CD4-positive, alpha-beta T cell treated with Interleukin-17A for 4 hours (primary cell): ENCODE data around the gene PRMT1.
"Not testable (repeated sequence)": the region's sequence is repeated elsewhere in the genome, so short reads cannot be mapped to it uniquely, and the experiment has no call there.

Experiments
- DNase-seq: peaks from one replicate; pipeline ENCODE4 v3.0.0-alpha.2; 2020; ENCODE audit warnings: mixed read lengths

The PRMT1 gene

GRCh38 chr19:49689133-49690078 lies 12.3 kb downstream of the PRMT1 start, which contains the start of gene ADM5:
TSS of gene ADM5 (plus strand) at chr19:49689594. CDS start at chr19:49689838, 244 bp downstream.
- peak; percentile 65 for DNase-seq

- DNase-seq, result no peak
These were observed 13.1 kb downstream of the PRMT1 start for GRCh38 chr19:49690079-49690655.

- peak; percentile 80 for DNase-seq
These were observed 13.7 kb downstream of the PRMT1 start, which contains the start of gene CPT1C for GRCh38 chr19:49690656-49691242. TSS of gene CPT1C (plus strand) at chr19:49691116. CDS start at chr19:49692253, 1,137 bp downstream.

- DNase-seq, result peak; percentile 67
These were observed 14.4 kb downstream of the PRMT1 start for GRCh38 chr19:49691243-49692146.

- DNase-seq, result no peak
These were observed 15.1 kb downstream of the PRMT1 start for GRCh38 chr19:49692147-49692506.

- no peak for DNase-seq
These were observed 19.0 kb downstream of the PRMT1 start for GRCh38 chr19:49696115-49696514.

- no peak for DNase-seq
These were observed 19.8 kb downstream of the PRMT1 start for GRCh38 chr19:49696865-49697264.

GRCh38 chr19:49699364-49699763 lies 22.3 kb downstream of the PRMT1 start:
- DNase-seq, result no peak

- DNase-seq, result no peak
These were observed 23.5 kb downstream of the PRMT1 start for GRCh38 chr19:49700563-49700962.

- no peak for DNase-seq
These were observed 24.3 kb downstream of the PRMT1 start for GRCh38 chr19:49701271-49701786.

GRCh38 chr19:49704888-49705642 lies 28.0 kb downstream of the PRMT1 start:
- DNase-seq, result no peak

- no peak for DNase-seq
These were observed 28.8 kb downstream of the PRMT1 start for GRCh38 chr19:49705919-49706318.

GRCh38 chr19:49710372-49710951 lies 33.4 kb downstream of the PRMT1 start:
- no peak for DNase-seq

- DNase-seq, result no peak
These were observed 35.4 kb downstream of the PRMT1 start for GRCh38 chr19:49712397-49712859.

GRCh38 chr19:49713236-49713845 lies 36.3 kb downstream of the PRMT1 start:
- DNase-seq, result no peak

- no peak for DNase-seq
These were observed 39.1 kb downstream of the PRMT1 start for GRCh38 chr19:49716154-49716553.

GRCh38 chr19:49718511-49718910 lies 41.4 kb downstream of the PRMT1 start:
- DNase-seq, result no peak

GRCh38 chr19:49718991-49719390 lies 41.9 kb downstream of the PRMT1 start:
- no peak for DNase-seq

- DNase-seq, result not testable (repeated sequence)
These were observed 42.3 kb downstream of the PRMT1 start for GRCh38 chr19:49719420-49719819.

GRCh38 chr19:49727217-49728030 lies 50.4 kb downstream of the PRMT1 start:
- DNase-seq, result no peak
